GM19035 (cell line): ENCODE results near the gene IFNA5.

Experiments
- ATAC-seq: cut with Tn5 transposase; IDR thresholded peaks from one replicate; pipeline ENCODE4 v1.9.1; 2021; ENCODE audit not compliant: unreplicated experiment

Gene IFNA5

GRCh38 chr9:21294904-21295538 lies 10.1 kb downstream of the IFNA5 start:
- peak; percentile 71 for ATAC-seq

- ATAC-seq = no peak
These were observed 10.7 kb downstream of the IFNA5 start for GRCh38 chr9:21294364-21294774.

GRCh38 chr9:21289848-21290247 lies 15.3 kb downstream of the IFNA5 start:
- no peak for ATAC-seq

GRCh38 chr9:21287280-21287679 lies 17.8 kb downstream of the IFNA5 start:
- no peak for ATAC-seq

- no peak for ATAC-seq
These were observed 18.5 kb downstream of the IFNA5 start for GRCh38 chr9:21286659-21287058.

- ATAC-seq = no peak
These were observed 19.0 kb downstream of the IFNA5 start for GRCh38 chr9:21286099-21286498.

- ATAC-seq = no peak
These were observed 23.8 kb downstream of the IFNA5 start for GRCh38 chr9:21281275-21281674.

- ATAC-seq = no peak
These were observed 36.8 kb downstream of the IFNA5 start for GRCh38 chr9:21268347-21268657.

- peak; percentile 64 for ATAC-seq
These were observed 37.4 kb downstream of the IFNA5 start for GRCh38 chr9:21267485-21268346.

- no peak for ATAC-seq
These were observed 38.2 kb downstream of the IFNA5 start for GRCh38 chr9:21266733-21267484.

- no peak for ATAC-seq
These were observed 39.5 kb downstream of the IFNA5 start for GRCh38 chr9:21265421-21266189.

GRCh38 chr9:21255538-21256212 lies 49.4 kb downstream of the IFNA5 start:
- no peak for ATAC-seq
